A549 (cell line): ENCODE data around the gene PDHA2.

Experiments
- CTCF ChIP-seq: fragments of >200 bp; sonication (Bioruptor Twin); formaldehyde crosslinking; IDR thresholded peaks from 3 replicates; pipeline ENCODE4 v1.5.1; 2016
- ESRRA ChIP-seq: fragments of 150-350 bp; IDR thresholded peaks from 2 replicates; pipeline ENCODE4 v1.6.1; 2014; ENCODE audit warnings: mild to moderate bottlenecking, low read length, borderline replicate concordance
- MAZ ChIP-seq: fragments of 150-350 bp; IDR thresholded peaks from 2 replicates; pipeline ENCODE4 v1.6.1; 2014; ENCODE audit warnings: antibody characterized with exemption, low read depth, low read length, borderline replicate concordance
- NPAS2 ChIP-seq: fragments of 250-450 bp; sonication (Bioruptor Pico); IDR thresholded peaks from 2 replicates; pipeline ENCODE4 v1.8.0; 2022; ENCODE audit warnings: mild to moderate bottlenecking, moderate library complexity, borderline replicate concordance
- RCOR1 ChIP-seq: fragments of 150-350 bp; IDR thresholded peaks from 2 replicates; pipeline ENCODE4 v1.6.1; 2014; ENCODE audit warnings: antibody characterized with exemption, low read length, low read depth

DNA sequence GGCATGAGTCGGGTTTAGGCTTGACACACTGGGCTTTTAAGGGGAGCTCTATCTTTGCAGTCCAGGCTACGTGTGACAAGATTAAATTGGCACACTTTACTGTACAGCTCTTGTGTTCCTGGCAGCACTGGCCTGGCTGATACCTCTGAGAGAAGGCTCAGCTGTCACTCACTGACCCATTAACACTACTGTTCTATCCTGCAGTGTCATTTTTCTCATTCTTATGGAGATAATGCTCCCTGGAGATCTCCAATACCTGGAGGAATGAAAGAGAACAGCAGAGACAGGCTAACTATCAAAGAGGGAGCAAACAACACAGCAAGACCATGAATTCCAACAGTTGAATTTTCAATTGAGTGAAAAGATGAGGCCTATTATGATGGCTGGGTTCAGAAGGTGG lies 1.7 kb upstream of the PDHA2 start:
- TF ChIP-seq RCOR1 = no peak
- TF ChIP-seq ESRRA = no peak
- TF ChIP-seq CTCF = no peak
- no peak for TF ChIP-seq MAZ
- no peak for TF ChIP-seq NPAS2 (CRISPR knock-in tag)
